ENCODE data around the gene CPNE5. TPM values are rescaled to one million over a fixed set of nuclear protein-coding genes. Genes with fewer than 3 reads are reported as not detected.
A peak's percentile ranks its signal among the peaks of the same experiment; 100 is the strongest.

Gene CPNE5
- polyA plus RNA-seq, 1 donor (not counting 4 experiments of a cell fraction or from before 2014, with no cell fraction given) = 0.05 TPM

GRCh38 chr6:36820700-36821580 lies 18.3 kb downstream of the CPNE5 start:
- Histone ChIP-seq H3K4me3 (ENCODE audit: control insufficient read depth in 2 of 3, extremely low read depth in 1 of 3, insufficient read depth in 2 of 3, low read depth in 1 of 3, low read length in 3 of 3) (no peak overlapping the region), H3K9me1 (ENCODE audit: control insufficient read depth, extremely low read depth, insufficient read depth, low read length) (no peaks in the 10 kb centered on the region), H4K20me1 (ENCODE audit: control insufficient read depth, extremely low read depth, insufficient read depth, low read length) (no peaks in the 10 kb centered on the region), H3K4me2 (ENCODE audit: control insufficient read depth, extremely low read depth, insufficient read depth, low read depth, low read length) (peak overlapping the region; percentile 22), H3K79me2 (ENCODE audit: control insufficient read depth, insufficient read depth, low read length) (no peaks in the 10 kb centered on the region), H3K9me3 (ENCODE audit: control insufficient read depth, low read depth, low read length) (no peaks in the 10 kb centered on the region), H3K36me3 (ENCODE audit: control insufficient read depth in 2 of 2, extremely low read depth in 1 of 2, insufficient read depth in 2 of 2, low read length in 2 of 2) (no peaks in the 10 kb centered on the region), H3K4me1 (ENCODE audit: control insufficient read depth, extremely low read depth, insufficient read depth, low read length) (peaks cover 8% of the 10 kb centered on the region), H3K9ac (ENCODE audit: control insufficient read depth, extremely low read depth, insufficient read depth, low read length) (no peak overlapping the region), H3K27me3 (ENCODE audit: control insufficient read depth, extremely low read depth, insufficient read depth, low read length) (no peaks in the 10 kb centered on the region), H2AFZ (ENCODE audit: control insufficient read depth, low read length) (no peak overlapping the region), H3K27ac (ENCODE audit: control insufficient read depth, insufficient read depth, low read length) (peak overlapping the region; percentile 20)
- dilution Hi-C loops (cut with MboI; ENCODE audit: extremely low pct_ligation_motif_present, low sequenced_read_pairs) = no loop called here
- TF ChIP-seq EZH2 (IDR thresholded peaks at IDR 0.05; ENCODE audit: low read length) (no peak), CTCF (optimal IDR thresholded peaks at IDR 0.05 in 1 of 3, IDR thresholded peaks at IDR 0.05 in 1 of 3, conservative IDR thresholded peaks at IDR 0.05 in 1 of 3; ENCODE audit: extremely low read depth in 1 of 3, insufficient read depth in 2 of 3, low read length in 3 of 3) (no peak)
- DNase-seq (ENCODE audit: low read depth, low spot score) = peak; percentile 17
- FAIRE-seq = no peak

DNA sequence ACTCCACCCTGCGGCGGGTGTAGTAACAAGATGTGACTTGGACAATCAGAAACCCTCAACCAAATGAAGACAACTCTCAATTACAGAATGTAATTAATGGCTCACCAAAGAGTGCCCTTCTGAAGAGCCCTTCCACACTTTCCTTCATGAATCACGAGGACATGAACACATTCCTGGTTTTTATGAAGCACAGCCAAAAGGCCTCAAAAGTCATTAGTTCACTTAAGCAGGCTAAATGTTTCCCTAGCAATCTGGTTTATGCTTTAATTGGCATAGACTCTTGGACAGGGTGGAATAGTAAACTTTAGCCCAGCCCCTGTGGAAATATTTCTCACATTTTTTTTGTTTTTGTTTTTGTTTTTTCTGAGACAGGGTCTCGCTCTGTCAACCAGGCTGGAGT lies 20.5 kb downstream of the CPNE5 start:
- Histone ChIP-seq H4K20me1 (ENCODE audit: control insufficient read depth, extremely low read depth, insufficient read depth, low read length) (no peaks in the 10 kb centered on the region), H3K9ac (ENCODE audit: control insufficient read depth, extremely low read depth, insufficient read depth, low read length) (no peak overlapping the region), H3K4me1 (ENCODE audit: control insufficient read depth, extremely low read depth, insufficient read depth, low read length) (peaks cover 8% of the 10 kb centered on the region), H3K36me3 (ENCODE audit: control insufficient read depth in 2 of 2, extremely low read depth in 1 of 2, insufficient read depth in 2 of 2, low read length in 2 of 2) (no peaks in the 10 kb centered on the region), H2AFZ (ENCODE audit: control insufficient read depth, low read length) (no peak overlapping the region), H3K4me2 (ENCODE audit: control insufficient read depth, extremely low read depth, insufficient read depth, low read depth, low read length) (no peak overlapping the region), H3K9me1 (ENCODE audit: control insufficient read depth, extremely low read depth, insufficient read depth, low read length) (no peaks in the 10 kb centered on the region), H3K9me3 (ENCODE audit: control insufficient read depth, low read depth, low read length) (no peaks in the 10 kb centered on the region), H3K4me3 (ENCODE audit: control insufficient read depth in 2 of 3, extremely low read depth in 1 of 3, insufficient read depth in 2 of 3, low read depth in 1 of 3, low read length in 3 of 3) (no peak overlapping the region), H3K79me2 (ENCODE audit: control insufficient read depth, insufficient read depth, low read length) (no peaks in the 10 kb centered on the region), H3K27me3 (ENCODE audit: control insufficient read depth, extremely low read depth, insufficient read depth, low read length) (no peaks in the 10 kb centered on the region), H3K27ac (ENCODE audit: control insufficient read depth, insufficient read depth, low read length) (no peak overlapping the region)
- TF ChIP-seq EZH2 (IDR thresholded peaks at IDR 0.05; ENCODE audit: low read length) (no peak), CTCF (optimal IDR thresholded peaks at IDR 0.05 in 1 of 3, IDR thresholded peaks at IDR 0.05 in 1 of 3, conservative IDR thresholded peaks at IDR 0.05 in 1 of 3; ENCODE audit: extremely low read depth in 1 of 3, insufficient read depth in 2 of 3, low read length in 3 of 3) (no peak)
- DNase-seq (ENCODE audit: low read depth, low spot score) (no peak), FAIRE-seq (no peak)
- dilution Hi-C loops (cut with MboI; ENCODE audit: extremely low pct_ligation_motif_present, low sequenced_read_pairs) = no loop called here

Data from keratinocyte (primary cell).